IPS DF 4.7 (cell line): ENCODE measurements around the gene TARBP2.

Experiments used
- DNase-seq: peaks from one replicate; pipeline ENCODE4 v3.0.0-alpha.2; 2013; ENCODE audit warnings: low spot score; ENCODE audit errors: extremely low read depth

The TARBP2 gene

GRCh38 chr12:53493610-53494391 lies 7.3 kb upstream of the TARBP2 start:
- no peak for DNase-seq

GRCh38 chr12:53495903-53496751 lies 5.0 kb upstream of the TARBP2 start:
- no peak for DNase-seq

GRCh38 chr12:53496752-53497032 lies 4.4 kb upstream of the TARBP2 start:
- no peak for DNase-seq

GRCh38 chr12:53497461-53497860 lies 3.6 kb upstream of the TARBP2 start:
- no peak for DNase-seq

- DNase-seq = no peak
Measured at GRCh38 chr12:53498235-53498630, 2.9 kb upstream of the TARBP2 start.

- DNase-seq = no peak
Measured at GRCh38 chr12:53499266-53500141, 1.6 kb upstream of the TARBP2 start, which contains the start of gene MAP3K12. Gene MAP3K12 (minus strand): TSS chr12:53499458. CDS start chr12:53487391, 12,067 bp downstream.

GRCh38 chr12:53500142-53500775 lies 824 bp upstream of the TARBP2 start:
- no peak for DNase-seq

GRCh38 chr12:53501615-53502181 lies 615 bp downstream of the TARBP2 start:
- DNase-seq = no peak

- no peak for DNase-seq
Measured at GRCh38 chr12:53502331-53502730, 1.2 kb downstream of the TARBP2 start.

- DNase-seq = no peak
Measured at GRCh38 chr12:53502983-53503728, 2.1 kb downstream of the TARBP2 start.

- no peak for DNase-seq
Measured at GRCh38 chr12:53504004-53504920, 3.2 kb downstream of the TARBP2 start.

GRCh38 chr12:53505086-53505485 lies 4.0 kb downstream of the TARBP2 start:
- no peak for DNase-seq

- DNase-seq = no peak
Measured at GRCh38 chr12:53505555-53506449, 4.7 kb downstream of the TARBP2 start.

- no peak for DNase-seq
Measured at GRCh38 chr12:53506450-53506785, 5.3 kb downstream of the TARBP2 start.

- DNase-seq = no peak
Measured at GRCh38 chr12:53506881-53507602, 6.0 kb downstream of the TARBP2 start, which contains the start of gene NPFF. Gene NPFF (minus strand): TSS chr12:53507484. CDS start chr12:53507474, 10 bp downstream.

GRCh38 chr12:53507603-53507885 lies 6.5 kb downstream of the TARBP2 start:
- no peak for DNase-seq

- no peak for DNase-seq
Measured at GRCh38 chr12:53508534-53509170, 7.6 kb downstream of the TARBP2 start.
